Prostate gland (tissue), 2 donors: ENCODE data around the gene UBL4A.

Experiments used
- CTCF ChIP-seq, 4 experiments: fragments of 200-600 bp in 2 of 4; fragments of 450-650 bp in 2 of 4; sonication (generic) in 2 of 4; IDR thresholded peaks; 1 replicate in 3 of 4; 2 replicates in 1 of 4; pipeline ENCODE4 v1.5.1; 2016 to 2019; ENCODE audit warnings: antibody characterized with exemption in 4 of 4, mild to moderate bottlenecking in 2 of 4, moderate library complexity in 2 of 4
- POLR2A ChIP-seq: fragments of 450-650 bp; IDR thresholded peaks from one replicate; pipeline ENCODE4 v1.6.1; 2016; ENCODE audit warnings: antibody characterized with exemption, mild to moderate bottlenecking
- POLR2AphosphoS5 ChIP-seq: sonication (generic); formaldehyde crosslinking; IDR thresholded peaks from one replicate; pipeline ENCODE4 v1.6.1; 2017; ENCODE audit warnings: antibody characterized with exemption

GRCh38 chrX:154450312-154450711 lies 36.1 kb downstream of the UBL4A start:
- no peak for TF ChIP-seq CTCF (IDR thresholded peaks at IDR 0.05)
- no peak for TF ChIP-seq POLR2A
- TF ChIP-seq POLR2AphosphoS5 = no peak
